Cardiac fibroblast (primary cell): Measurements from ENCODE around the gene RFC1.
"Not testable (repeated sequence)": the region's sequence is repeated elsewhere in the genome, so short reads cannot be mapped to it uniquely, and the experiment has no call there.

Experiments used
- DNase-seq, 2 donors: peaks; one replicate each; pipeline versions ENCODE4 v3.0.0 to v3.0.0-alpha.2; 2010; ENCODE audit warnings: low read depth in 2 of 2
- H3K4me3 ChIP-seq, 2 donors: replicated peaks in 1 of 2; 1 replicate in 1 of 2; 2 replicates in 1 of 2; pipeline ENCODE4 v1.5.1; 2011; ENCODE audit warnings: low read depth in 2 of 2, low read length in 2 of 2, mild to moderate bottlenecking in 2 of 2, moderate library complexity in 1 of 2
- CTCF ChIP-seq: IDR thresholded peaks from one replicate; pipeline ENCODE4 v1.5.1; 2011; ENCODE audit warnings: low read depth, mild to moderate bottlenecking, low read length, inconsistent platforms

Gene RFC1

DNA sequence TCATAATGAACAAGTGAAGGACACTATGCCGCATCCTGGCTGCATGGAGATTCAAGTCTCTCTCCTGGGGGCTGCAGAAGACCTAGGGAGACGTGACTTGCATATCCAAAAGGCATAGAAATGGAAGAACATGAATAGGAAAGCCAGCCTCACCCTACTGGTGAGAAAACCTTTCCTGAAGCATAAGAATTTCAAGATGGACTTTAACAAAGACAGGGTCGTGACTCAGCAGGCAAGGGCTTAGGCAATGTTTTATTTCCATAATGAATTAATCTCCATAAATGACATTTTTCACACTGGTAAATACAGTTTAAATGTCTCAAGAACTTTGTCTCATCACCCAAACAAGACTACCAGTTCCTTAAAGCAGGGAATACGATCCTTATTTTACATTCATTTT, 78.9 kb downstream of the RFC1 start:
- no peak overlapping the region for H3K4me3 ChIP-seq
- no peak for DNase-seq
- no peak for TF ChIP-seq CTCF

DNA sequence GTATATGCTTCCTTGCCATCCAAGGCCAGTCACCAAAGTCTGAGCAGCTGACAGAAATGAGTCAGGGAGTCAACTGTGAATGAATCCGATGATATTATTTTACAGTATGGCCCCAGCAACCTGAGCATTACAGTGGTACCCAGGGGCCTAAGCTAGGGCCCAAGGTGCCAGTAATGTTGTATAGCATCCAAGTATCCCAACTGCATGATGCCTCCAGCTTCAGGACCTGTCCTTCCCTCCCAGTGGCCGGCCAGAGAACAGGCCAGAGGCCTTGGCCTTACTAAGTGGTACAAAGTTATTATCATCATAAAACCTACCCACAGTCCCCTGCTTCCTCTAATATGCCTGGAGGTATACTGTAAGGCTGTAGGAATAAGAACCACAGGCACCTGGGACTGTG, 79.9 kb downstream of the RFC1 start:
- no peak for TF ChIP-seq CTCF
- peak in 1 of 2 donors; percentile 11 for DNase-seq
- H3K4me3 ChIP-seq, result no peak overlapping the region

GRCh38 chr4:39285853-39286252, 80.3 kb downstream of the RFC1 start:
- no peak for DNase-seq
- TF ChIP-seq CTCF, result no peak
- no peak overlapping the region for H3K4me3 ChIP-seq

GRCh38 chr4:39285111-39285795, 80.9 kb downstream of the RFC1 start:
- H3K4me3 ChIP-seq, result no peak overlapping the region
- DNase-seq, result no peak
- no peak for TF ChIP-seq CTCF

DNA sequence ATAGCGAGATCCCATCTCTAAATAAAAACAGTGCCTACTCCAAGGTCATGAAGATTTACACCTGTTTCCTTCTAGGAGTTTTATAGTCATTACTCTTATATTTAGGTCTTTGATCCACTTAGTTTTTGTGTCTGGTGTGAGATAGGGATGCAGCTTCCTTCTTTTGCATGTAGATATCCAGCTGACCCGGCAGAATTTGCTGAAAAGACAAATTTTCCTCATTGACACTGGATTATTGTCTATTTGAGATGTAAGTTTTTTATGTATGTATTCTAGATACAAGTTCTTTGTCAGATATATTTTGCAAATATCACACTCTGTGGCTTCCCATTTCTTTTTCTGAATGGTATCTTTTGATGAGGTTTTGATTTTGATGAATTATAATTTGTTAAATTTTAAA, 85.4 kb downstream of the RFC1 start:
- no peak for DNase-seq

DNA sequence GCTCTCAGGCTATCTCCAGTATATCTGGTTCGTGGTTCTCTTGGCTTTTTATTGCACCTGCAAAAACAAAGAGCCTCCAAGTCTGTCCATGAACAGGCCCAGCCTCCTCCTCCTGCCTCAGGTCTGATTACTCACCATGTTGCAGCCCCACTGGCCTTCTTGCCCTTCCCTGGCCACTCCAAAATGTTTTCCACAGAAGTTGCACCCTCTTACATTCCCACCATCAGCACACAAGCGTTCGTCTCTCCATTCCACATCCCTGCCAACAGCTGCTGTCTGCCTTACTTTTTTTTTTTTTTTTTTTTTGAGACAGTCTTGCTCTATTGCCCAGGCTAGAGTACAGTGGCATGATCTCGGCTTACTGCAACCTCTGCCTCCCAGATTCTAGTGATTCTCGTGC, 86.7 kb downstream of the RFC1 start:
- TF ChIP-seq CTCF, result no peak
- H3K4me3 ChIP-seq, result no peak overlapping the region
- no peak for DNase-seq

More for the DNA sequence above, 85.4 kb downstream of the RFC1 start:
- H3K4me3 ChIP-seq, result no peak overlapping the region
- TF ChIP-seq CTCF, result no peak

GRCh38 chr4:39278476-39278875, 87.7 kb downstream of the RFC1 start:
- H3K4me3 ChIP-seq, result no peak overlapping the region
- no peak for DNase-seq
- TF ChIP-seq CTCF, result no peak

GRCh38 chr4:39277661-39278060, 88.5 kb downstream of the RFC1 start:
- H3K4me3 ChIP-seq, DNase-seq: not testable (repeated sequence)
